IPS-NIHi7 (cell line): ENCODE measurements around the gene NKD1.
"Not testable (repeated sequence)": the region's sequence is repeated elsewhere in the genome, so short reads cannot be mapped to it uniquely, and the experiment has no call there.

Experiments
- DNase-seq: peaks from one replicate; pipeline ENCODE4 v3.0.0; 2012; ENCODE audit warnings: mixed read lengths; ENCODE audit errors: extremely low spot score

The NKD1 gene

GRCh38 chr16:50519602-50520001 is 28.6 kb upstream of the NKD1 start:
- DNase-seq = no peak

GRCh38 chr16:50520451-50521245 is 27.5 kb upstream of the NKD1 start:
- DNase-seq = no peak

GRCh38 chr16:50521246-50521900 is 26.8 kb upstream of the NKD1 start:
- DNase-seq = no peak

- DNase-seq = no peak
These were observed 25.9 kb upstream of the NKD1 start for GRCh38 chr16:50522324-50522723.

GRCh38 chr16:50523710-50524109 is 24.5 kb upstream of the NKD1 start:
- no peak for DNase-seq

- DNase-seq = no peak
These were observed 22.9 kb upstream of the NKD1 start for GRCh38 chr16:50525262-50525661.

- no peak for DNase-seq
These were observed 22.5 kb upstream of the NKD1 start for GRCh38 chr16:50525716-50526115.

GRCh38 chr16:50526249-50526648 is 21.9 kb upstream of the NKD1 start:
- DNase-seq = no peak

- DNase-seq = no peak
These were observed 21.4 kb upstream of the NKD1 start for GRCh38 chr16:50526796-50527195.

GRCh38 chr16:50528820-50529219 is 19.4 kb upstream of the NKD1 start:
- no peak for DNase-seq

- no peak for DNase-seq
These were observed 18.9 kb upstream of the NKD1 start for GRCh38 chr16:50529334-50529733.

- DNase-seq = no peak
These were observed 17.6 kb upstream of the NKD1 start for GRCh38 chr16:50530277-50531236.

GRCh38 chr16:50531359-50531758 is 16.8 kb upstream of the NKD1 start:
- DNase-seq = no peak

- no peak for DNase-seq
These were observed 16.3 kb upstream of the NKD1 start for GRCh38 chr16:50531901-50532300.

GRCh38 chr16:50532576-50532975 is 15.6 kb upstream of the NKD1 start:
- DNase-seq = no peak

- no peak for DNase-seq
These were observed 14.9 kb upstream of the NKD1 start for GRCh38 chr16:50533317-50533716.

- no peak for DNase-seq
These were observed 14.1 kb upstream of the NKD1 start for GRCh38 chr16:50534091-50534490.

- no peak for DNase-seq
These were observed 13.6 kb upstream of the NKD1 start for GRCh38 chr16:50534556-50534955.

GRCh38 chr16:50534958-50535357 is 13.2 kb upstream of the NKD1 start:
- DNase-seq = no peak

GRCh38 chr16:50535506-50536257 is 12.5 kb upstream of the NKD1 start:
- DNase-seq = no peak

GRCh38 chr16:50536258-50536645 is 11.9 kb upstream of the NKD1 start:
- not testable (repeated sequence) for DNase-seq
